ENCODE data around the gene MMP10.

DNA sequence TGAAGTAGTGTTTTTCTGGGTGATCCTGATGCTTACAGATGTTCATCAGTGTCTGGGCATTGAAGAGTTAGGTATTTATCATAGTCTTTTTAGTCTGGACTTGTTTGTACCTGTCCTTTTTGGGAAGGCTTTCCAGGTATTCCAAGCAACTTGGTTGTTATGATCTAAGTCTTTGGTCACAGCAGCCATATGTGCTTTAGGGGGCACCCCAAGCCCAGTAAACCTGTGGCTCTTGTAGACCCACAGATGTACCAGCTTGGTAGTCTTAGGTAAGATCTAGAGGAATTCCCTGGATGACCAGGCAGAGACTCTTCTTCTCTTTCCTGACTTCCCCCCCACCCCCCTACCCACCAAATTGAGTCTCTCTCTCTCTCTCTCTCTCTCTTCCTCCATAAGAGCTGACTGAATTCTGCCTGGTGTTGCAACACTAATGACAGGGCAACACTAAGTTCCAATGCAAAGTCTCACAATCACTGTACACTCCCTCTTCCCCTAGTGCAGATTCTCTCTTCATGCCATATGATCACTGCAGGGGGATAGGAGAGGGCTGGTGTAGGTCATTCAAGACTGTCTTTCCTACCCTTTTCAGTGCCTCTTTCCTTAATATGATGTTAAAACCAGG lies 31.2 kb downstream of the MMP10 start:
- TF ChIP-seq, protein P1, sequence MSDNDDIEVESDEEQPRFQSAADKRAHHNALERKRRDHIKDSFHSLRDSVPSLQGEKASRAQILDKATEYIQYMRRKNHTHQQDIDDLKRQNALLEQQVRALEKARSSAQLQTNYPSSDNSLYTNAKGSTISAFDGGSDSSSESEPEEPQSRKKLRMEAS (IDR thresholded peaks at IDR 0.05; ENCODE audit: low read depth, low read length), result no peak
- TF ChIP-seq, protein P2, sequence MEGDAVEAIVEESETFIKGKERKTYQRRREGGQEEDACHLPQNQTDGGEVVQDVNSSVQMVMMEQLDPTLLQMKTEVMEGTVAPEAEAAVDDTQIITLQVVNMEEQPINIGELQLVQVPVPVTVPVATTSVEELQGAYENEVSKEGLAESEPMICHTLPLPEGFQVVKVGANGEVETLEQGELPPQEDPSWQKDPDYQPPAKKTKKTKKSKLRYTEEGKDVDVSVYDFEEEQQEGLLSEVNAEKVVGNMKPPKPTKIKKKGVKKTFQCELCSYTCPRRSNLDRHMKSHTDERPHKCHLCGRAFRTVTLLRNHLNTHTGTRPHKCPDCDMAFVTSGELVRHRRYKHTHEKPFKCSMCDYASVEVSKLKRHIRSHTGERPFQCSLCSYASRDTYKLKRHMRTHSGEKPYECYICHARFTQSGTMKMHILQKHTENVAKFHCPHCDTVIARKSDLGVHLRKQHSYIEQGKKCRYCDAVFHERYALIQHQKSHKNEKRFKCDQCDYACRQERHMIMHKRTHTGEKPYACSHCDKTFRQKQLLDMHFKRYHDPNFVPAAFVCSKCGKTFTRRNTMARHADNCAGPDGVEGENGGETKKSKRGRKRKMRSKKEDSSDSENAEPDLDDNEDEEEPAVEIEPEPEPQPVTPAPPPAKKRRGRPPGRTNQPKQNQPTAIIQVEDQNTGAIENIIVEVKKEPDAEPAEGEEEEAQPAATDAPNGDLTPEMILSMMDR (IDR thresholded peaks at IDR 0.05; ENCODE audit: low read depth, low read length), result no peak
- no peak for TF ChIP-seq POLR2A (IDR thresholded peaks at IDR 0.05; ENCODE audit: extremely low read depth, insufficient read length)
- no peak for TF ChIP-seq MYC (IDR thresholded peaks at IDR 0.05; ENCODE audit: low read depth, low read length)
